BE2C (cell line): Measurements from ENCODE around the gene APRT.
"Not testable (repeated sequence)": the region's sequence is repeated elsewhere in the genome, so short reads cannot be mapped to it uniquely, and the experiment has no call there.

Experiments used
- DNase-seq: peaks from one replicate; pipeline ENCODE4 v3.0.0-alpha.2; 2020
- H3K27me3 ChIP-seq: fragments of 250-450 bp; sonication (Bioruptor Pico); 2 replicates; pipeline ENCODE4 v1.5.1; 2020; ENCODE audit warnings: mild to moderate bottlenecking
- H3K36me3 ChIP-seq: fragments of 250-450 bp; sonication (Bioruptor Pico); 2 replicates; pipeline ENCODE4 v1.5.1; 2020; ENCODE audit warnings: mild to moderate bottlenecking
- H3K4me1 ChIP-seq: fragments of 250-450 bp; sonication (Bioruptor Pico); 2 replicates; pipeline ENCODE4 v1.5.1; 2020
- H3K4me3 ChIP-seq: 2 replicates; pipeline ENCODE4 v1.5.1; 2011; ENCODE audit warnings: low read depth, low read length
- H3K9me3 ChIP-seq: fragments of 250-450 bp; sonication (Bioruptor Pico); 2 replicates; pipeline ENCODE4 v1.5.1; 2020
- TF ChIP-seq, protein P1 (sequence below): IDR thresholded peaks from 2 replicates; pipeline ENCODE4 v1.5.1; 2012; ENCODE audit warnings: mild to moderate bottlenecking, low read depth, low read length

Gene APRT

DNA sequence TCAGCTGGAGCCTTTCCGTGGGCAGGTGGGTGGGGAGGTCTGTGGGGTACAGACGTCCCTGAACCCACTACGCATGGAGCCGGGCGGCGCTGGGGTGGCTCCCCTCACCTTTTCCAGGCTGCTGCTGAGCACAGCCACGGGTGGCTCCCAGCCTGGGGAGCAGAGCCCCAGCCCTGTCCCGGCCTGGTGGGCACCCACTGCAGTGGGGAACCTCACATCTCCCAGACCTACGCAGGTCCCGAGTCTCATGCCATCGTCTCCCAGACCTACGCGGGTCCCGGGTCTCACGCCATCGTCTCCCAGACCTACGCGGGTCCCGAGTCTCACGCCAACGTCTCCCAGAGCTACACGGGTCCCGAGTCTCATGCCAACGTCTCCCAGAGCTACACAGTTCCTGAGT lies 17.0 kb upstream of the APRT start:
- Histone ChIP-seq H3K4me1 (peaks cover 3% of the 10 kb centered on the region; the same call in 1 of the 2 replicates), H3K36me3 (no peaks in the 10 kb centered on the region), H3K4me3 (no peak overlapping the region), H3K9me3 (no peaks in the 10 kb centered on the region), H3K27me3 (no peaks in the 10 kb centered on the region)
- DNase-seq, result no peak
- TF ChIP-seq, protein P1, sequence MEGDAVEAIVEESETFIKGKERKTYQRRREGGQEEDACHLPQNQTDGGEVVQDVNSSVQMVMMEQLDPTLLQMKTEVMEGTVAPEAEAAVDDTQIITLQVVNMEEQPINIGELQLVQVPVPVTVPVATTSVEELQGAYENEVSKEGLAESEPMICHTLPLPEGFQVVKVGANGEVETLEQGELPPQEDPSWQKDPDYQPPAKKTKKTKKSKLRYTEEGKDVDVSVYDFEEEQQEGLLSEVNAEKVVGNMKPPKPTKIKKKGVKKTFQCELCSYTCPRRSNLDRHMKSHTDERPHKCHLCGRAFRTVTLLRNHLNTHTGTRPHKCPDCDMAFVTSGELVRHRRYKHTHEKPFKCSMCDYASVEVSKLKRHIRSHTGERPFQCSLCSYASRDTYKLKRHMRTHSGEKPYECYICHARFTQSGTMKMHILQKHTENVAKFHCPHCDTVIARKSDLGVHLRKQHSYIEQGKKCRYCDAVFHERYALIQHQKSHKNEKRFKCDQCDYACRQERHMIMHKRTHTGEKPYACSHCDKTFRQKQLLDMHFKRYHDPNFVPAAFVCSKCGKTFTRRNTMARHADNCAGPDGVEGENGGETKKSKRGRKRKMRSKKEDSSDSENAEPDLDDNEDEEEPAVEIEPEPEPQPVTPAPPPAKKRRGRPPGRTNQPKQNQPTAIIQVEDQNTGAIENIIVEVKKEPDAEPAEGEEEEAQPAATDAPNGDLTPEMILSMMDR, result no peak

DNA sequence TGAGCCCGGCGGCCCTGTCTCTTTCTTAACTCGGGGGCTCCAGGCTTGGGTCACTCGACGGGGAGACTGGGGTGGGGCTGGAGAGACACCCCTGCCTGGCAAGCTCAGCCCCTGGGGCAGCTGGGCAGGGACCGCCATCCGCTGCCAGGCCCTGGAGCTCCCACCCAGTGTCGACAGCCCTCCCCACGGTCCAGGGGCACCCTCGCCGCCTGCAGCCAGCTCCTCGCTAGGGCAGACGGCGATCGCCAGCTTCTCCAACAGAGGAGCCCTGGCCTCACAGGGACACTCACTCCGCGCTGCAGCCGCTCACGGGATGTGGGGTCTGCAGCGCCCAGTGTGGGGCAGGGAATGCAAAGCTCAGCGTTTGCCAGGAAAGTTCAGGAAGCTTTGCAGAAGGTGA lies 16.0 kb upstream of the APRT start:
- H3K4me1 ChIP-seq, result peaks cover 3% of the 10 kb centered on the region; the same call in 1 of the 2 replicates
- no peaks in the 10 kb centered on the region for H3K9me3 ChIP-seq
- no peak overlapping the region for H3K4me3 ChIP-seq
- no peak for DNase-seq
- TF ChIP-seq, protein P1, result no peak
- H3K27me3 ChIP-seq, result no peaks in the 10 kb centered on the region
- no peaks in the 10 kb centered on the region for H3K36me3 ChIP-seq

DNA sequence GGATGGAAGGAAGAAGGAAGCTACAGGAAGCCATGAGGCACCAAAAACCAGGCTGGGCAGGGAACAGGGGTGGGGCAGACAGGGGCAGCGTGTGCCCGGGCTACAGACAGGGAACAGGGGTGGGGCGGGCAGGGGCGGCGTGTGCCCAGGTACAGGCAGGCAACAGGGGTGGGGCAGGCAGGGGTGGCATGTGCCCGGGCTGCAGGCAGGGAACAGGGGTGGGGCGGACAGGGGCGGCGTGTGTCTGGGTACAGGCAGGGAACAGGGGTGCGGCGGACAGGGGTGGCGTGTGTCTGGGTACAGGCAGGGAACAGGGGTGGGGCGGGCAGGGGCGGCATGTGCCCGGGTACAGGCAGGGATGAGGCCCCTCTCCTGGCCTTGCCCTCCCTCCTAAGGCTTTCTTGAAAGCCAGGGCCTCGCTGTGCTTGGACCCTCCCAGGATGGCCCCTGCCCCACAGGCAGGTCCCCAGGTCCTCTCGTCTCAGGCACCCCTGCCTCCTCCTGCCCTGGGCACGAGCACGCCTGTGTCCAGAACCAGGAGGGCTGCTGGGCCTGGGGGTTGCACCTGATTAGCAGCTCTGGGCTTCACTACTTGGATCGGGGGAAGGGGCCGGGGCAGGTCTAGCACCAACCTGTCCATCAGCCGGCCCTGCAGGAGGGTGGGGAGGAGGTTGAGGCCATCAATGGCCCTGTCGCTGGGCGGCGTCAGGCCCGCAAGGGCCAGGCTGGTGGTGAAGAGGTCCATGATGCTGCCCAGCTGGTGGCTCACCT lies 14.5 kb upstream of the APRT start:
- TF ChIP-seq, protein P1, result no peak
- DNase-seq, result no peak

DNA sequence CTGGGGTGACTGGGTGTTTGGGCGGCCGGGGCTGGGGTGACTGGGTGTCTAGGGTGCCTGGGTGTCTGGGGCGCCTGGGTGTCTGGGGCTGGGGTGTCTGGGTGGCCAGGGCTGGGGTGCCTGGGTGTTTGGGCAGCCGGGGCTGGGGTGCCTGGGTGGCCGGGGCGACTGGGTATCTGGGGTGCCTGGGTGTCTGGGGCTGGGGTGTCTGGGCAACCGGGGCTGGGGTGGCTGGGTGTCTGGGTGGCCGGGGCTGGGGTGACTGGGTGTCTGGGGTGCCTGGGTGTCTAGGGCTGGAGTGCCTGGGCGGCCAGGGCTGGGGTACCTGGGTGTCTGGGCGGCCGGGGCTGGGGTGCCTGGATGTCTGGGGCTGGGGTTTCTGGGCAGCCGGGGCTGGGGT lies 13.4 kb upstream of the APRT start:
- no peaks in the 10 kb centered on the region for H3K9me3 ChIP-seq
- no peak overlapping the region for H3K4me3 ChIP-seq
- H3K36me3 ChIP-seq, result no peaks in the 10 kb centered on the region
- H3K27me3 ChIP-seq, result no peaks in the 10 kb centered on the region
- no peak for DNase-seq
- TF ChIP-seq, protein P1, result no peak
- H3K4me1 ChIP-seq, result peaks cover 3% of the 10 kb centered on the region; the same call in 1 of the 2 replicates

More for the DNA sequence above, 14.5 kb upstream of the APRT start:
- Histone ChIP-seq H3K36me3 (no peaks in the 10 kb centered on the region), H3K9me3 (no peaks in the 10 kb centered on the region), H3K27me3 (no peaks in the 10 kb centered on the region), H3K4me1 (peaks cover 3% of the 10 kb centered on the region; the same call in 1 of the 2 replicates), H3K4me3 (no peak overlapping the region)

DNA sequence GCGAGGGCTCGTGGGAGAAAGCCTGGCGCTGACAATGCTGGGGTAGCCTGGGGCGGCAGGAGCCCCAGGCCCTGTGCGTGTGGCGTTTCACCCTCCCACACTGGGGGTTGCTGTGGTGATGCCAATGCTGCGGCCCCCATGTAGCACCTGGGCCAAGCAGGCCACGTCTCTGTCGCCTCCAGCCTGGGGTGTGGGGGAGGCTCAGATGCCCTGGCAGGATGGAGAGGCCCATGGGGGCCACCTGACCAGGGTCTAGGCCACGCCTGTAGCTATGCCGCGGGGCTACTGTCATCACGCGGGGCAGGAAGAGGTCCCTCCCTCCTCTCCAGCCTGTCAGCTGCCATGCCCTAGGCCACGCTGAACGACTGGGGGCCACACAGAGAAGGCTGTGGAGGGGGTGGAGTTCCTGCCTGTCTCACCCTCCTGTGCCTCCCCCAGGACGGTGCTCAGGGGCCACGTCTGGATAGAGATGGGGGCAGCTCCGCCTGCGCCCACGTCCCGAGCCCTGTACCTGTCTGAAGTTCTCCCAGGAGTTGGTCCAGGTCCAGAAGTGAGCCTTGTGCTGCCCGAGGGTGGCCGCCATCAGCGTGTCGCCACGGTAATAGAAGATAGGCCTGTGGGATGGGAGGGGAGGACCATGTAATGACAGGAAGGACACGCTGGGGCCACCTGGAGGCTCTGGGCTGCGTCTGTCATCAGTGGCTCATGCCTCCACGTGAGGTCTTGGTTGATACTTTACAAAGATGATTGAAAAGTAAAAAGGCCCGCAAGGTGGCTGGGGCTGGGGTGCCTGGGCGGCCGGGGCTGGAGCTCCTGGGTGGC lies 12.7 kb upstream of the APRT start:
- DNase-seq, result no peak
- no peaks in the 10 kb centered on the region for H3K27me3 ChIP-seq
- TF ChIP-seq, protein P1, result no peak
- H3K36me3 ChIP-seq, result no peaks in the 10 kb centered on the region
- no peaks in the 10 kb centered on the region for H3K9me3 ChIP-seq
- H3K4me1 ChIP-seq, result peaks cover 3% of the 10 kb centered on the region; the same call in 1 of the 2 replicates
- no peak overlapping the region for H3K4me3 ChIP-seq

DNA sequence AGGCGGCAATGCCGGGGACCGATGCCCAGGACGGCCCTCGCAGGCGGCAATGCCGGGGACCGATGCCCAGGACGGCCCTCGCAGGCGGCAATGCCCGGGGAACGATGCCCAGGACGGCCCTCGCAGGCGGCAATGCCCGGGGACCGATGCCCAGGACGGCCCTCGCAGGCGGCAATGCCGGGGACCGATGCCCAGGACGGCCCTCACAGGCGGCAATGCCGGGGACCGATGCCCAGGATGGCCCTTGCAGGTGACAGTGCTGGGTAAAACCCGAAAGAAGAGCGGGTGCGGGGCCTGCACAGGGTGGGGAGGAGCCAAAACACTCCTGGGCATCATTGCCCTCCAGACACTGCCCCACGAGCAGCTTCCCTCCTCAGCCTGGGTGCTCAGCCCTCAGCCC lies 11.9 kb upstream of the APRT start:
- not testable (repeated sequence) for H3K4me3 ChIP-seq, H3K36me3 ChIP-seq, DNase-seq, H3K9me3 ChIP-seq, H3K4me1 ChIP-seq, H3K27me3 ChIP-seq
